Retina (tissue), 1 donor: ENCODE measurements around the gene RCN2.
"Not testable (repeated sequence)": the region's sequence is repeated elsewhere in the genome, so short reads cannot be mapped to it uniquely, and the experiment has no call there.

Source experiments
- DNase-seq: peaks from one replicate; pipeline ENCODE4 v3.0.0-alpha.2; 2016

RCN2 gene, protein sequence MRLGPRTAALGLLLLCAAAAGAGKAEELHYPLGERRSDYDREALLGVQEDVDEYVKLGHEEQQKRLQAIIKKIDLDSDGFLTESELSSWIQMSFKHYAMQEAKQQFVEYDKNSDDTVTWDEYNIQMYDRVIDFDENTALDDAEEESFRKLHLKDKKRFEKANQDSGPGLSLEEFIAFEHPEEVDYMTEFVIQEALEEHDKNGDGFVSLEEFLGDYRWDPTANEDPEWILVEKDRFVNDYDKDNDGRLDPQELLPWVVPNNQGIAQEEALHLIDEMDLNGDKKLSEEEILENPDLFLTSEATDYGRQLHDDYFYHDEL

DNA sequence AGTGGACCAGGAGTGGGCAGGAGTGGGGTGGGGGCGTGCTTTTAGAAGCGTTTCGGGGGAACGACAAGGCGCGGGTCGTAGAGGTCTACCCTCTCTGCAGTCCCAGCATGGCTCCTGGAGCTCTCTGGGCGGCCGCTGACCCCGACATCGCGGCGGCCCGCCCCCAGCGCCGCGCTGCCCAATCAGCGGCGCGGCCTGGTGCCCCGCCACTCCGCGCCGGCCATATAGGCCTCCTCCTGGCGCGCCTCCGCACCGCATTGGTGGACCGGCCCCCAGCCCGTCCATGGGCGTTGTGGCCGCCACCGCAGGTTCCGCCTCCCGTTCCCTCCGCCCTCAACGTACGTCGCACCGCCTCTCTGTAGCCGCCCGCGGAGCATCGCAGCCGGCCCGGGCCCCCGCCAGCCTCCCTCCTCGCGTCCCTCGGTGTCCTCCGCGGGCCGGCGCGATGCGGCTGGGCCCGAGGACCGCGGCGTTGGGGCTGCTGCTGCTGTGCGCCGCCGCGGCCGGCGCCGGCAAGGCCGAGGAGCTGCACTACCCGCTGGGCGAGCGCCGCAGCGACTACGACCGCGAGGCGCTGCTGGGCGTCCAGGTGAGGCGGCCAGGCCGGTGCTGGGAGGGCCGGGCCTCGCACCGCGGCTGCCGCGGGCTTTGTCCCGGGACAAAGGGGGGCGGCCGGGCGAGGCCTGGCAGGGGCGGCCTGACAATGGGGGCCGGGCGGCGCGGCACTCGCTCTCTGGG is at the start of gene RCN2:
Gene RCN2 (plus strand): TSS at position 353 of the 738 bp plus-strand sequence. CDS start 93 bp downstream, at position 446.
- DNase-seq = peak; percentile 94

DNA sequence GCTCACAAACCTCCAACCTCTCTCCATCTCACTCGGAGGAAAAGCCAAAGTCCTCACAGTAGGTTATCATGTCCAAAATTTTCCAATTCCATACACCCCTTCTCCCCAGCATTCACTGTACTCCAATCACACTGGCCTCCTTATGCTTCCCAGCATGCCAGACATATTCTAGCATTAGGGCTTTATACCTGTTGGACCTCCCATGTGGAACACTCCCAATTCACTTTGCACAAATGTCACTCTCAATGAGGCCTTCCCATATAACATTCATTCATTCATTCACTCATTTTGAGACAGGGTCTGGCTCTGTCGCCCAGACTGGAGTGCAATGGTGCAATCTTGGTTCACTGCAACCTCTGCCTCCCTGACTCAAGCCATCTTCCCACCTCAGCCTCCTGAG is 46.3 kb upstream of the RCN2 start:
- DNase-seq = no peak

DNA sequence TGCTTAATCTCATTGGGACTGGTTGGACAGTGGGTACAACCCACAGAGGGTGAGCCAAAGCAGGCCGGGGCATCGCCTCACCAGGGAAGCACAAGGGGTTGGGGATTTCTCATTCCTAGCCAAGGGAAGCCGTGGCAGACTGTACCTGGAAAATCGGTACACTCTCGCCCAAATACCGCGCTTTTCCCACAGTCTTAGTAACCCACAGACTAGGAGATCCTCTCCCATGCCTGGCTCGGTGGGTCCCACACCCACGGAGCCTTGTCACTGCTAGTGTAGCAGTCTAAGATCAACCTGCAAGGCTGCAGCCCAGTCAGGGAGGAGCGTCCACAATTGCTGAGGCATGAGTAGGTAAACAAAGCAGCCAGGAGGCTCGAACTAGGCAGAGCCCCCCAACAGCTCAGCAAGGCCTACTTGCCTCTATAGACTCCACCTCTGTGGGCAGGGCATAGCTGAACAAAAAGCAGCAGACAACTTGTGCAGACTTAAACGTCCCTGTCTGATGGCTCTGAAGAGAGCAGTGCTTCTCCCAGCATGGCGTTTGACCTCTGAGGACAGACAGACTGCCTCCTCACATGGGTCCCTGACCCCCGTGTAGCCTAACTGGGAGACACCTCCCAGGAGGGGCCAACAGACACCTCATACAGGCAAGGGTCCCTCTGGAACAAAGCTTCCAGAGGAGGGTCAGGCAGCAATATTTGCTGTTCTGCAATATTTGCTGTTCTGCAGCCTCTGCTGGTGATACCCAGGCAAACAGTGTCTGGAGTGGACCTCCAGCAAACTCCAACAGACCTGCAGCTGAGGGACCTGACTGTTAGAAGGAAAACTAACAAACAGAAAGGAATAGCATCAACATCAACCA is 44.0 kb upstream of the RCN2 start:
- not testable (repeated sequence) for DNase-seq

DNA sequence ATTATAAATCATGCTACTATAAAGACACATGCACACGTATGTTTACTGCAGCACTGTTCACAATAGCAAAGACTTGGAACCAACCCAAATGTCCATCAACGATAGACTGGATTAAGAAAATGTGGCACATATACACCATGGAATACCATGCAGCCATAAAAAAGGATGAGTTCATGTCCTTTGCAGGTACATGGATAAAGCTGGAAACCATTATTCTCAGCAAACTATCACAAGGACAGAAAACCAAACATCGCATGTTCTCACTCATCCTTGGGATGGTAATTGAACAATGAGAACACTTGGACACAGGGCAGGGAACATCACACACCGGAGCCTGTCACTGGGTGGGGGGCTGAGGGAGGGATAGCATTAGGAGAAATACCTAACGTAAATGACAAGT is 38.7 kb upstream of the RCN2 start:
- not testable (repeated sequence) for DNase-seq

DNA sequence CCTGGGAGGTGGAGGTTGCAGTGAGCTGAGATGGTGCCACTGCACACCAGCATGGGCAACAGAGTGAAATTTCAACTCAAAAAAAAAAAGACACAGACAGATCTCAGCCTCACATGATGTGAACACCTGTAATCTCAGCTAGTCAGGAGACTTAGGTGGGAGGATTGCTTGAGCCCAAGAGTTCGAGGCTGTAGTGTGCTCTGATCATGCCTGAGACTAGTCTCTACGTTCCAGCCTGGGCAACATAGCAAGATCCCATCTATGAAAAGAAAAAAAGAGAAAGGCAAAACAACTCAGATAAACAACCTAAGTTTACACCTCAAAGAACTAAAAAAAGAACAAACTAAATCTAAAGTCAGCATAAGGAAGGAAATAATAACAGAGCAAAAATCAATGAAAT is 37.4 kb upstream of the RCN2 start:
- DNase-seq = no peak

DNA sequence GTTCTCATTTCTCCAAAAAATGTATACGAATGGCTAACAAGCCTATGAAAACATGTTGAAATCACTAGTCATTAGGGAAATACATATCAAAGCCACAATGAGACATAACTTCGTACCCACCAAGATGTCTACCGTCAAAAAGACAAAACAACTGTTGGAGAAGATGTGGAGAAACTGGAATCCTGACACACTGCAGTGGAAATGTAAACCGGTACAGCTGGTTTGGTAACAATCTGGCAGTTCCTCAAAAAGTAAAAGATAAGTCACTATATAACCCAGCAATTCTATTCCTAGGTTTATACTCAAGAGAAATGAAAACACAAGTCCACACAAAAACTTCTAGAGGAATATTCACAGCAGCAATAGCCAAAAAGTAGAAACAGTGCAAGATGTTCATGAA is 33.4 kb upstream of the RCN2 start:
- no peak for DNase-seq

DNA sequence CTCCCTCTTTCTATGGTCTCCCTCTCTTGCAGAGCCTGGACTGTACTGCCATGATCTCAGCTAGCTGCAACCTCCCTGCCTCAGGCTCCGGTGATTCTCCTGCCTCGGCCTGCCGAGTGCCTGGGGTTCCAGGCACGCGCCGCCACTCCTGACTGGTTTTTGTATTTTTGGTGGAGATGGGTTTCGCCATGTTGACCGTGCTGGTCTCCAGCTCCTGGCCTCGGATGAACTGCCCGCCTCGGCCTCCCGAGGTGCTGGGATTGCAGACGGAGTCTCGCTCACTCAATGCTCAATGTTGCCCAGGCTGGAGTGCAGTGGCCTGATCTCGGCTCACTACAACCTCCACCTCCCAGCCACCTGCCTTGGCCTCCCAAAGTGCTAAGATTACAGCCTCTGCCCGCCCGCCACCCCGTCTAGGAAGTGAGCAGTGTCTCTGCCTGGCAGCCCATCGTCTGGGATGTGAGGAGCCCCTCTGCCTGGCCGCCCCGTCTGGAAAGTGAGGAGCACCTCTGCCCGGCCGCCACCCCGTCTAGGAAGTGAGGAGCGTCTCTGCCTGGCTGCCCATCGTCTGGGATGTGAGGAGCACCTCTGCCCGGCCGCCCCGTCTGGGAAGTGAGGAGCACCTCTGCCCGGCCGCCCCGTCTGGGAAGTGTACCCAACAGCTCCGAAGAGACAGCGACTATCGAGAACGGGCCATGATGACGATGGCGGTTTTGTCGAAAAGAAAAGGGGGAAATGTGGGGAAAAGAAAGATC is 32.2 kb upstream of the RCN2 start:
- not testable (repeated sequence) for DNase-seq

DNA sequence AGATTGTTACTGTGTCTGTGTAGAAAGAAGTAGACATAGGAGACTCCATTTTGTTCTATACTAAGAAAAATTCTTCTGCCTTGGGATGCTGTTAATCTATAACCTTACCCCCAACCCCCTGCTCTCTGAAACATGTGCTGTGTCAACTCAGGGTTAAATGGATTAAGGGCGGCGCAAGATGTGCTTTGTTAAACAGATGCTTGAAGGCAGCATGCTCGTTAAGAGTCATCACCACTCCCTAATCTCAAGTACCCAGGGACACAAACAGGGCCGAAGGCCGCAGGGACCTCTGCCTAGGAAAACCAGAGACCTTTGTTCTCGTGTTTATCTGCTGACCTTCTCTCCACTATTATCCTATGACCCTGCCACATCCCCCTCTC is 31.6 kb upstream of the RCN2 start:
- not testable (repeated sequence) for DNase-seq

DNA sequence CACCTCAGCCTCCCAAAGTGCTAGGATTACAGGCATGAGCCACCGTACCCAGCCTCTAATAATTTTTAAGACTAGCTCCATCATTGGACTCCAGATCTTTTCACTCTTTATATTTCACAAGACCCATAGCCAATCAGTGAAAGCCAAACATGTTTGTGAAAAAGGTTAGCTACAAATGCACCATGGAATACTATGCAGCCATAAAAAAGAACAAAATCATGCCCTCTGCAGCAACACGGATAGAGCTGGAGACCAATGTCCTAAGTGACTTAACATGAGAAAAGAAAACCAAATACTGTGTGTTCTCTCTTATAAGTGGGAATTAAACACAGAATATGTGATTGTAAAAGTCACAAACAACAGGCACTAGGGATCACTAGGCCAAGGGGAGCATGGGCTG is 29.6 kb upstream of the RCN2 start:
- no peak for DNase-seq

DNA sequence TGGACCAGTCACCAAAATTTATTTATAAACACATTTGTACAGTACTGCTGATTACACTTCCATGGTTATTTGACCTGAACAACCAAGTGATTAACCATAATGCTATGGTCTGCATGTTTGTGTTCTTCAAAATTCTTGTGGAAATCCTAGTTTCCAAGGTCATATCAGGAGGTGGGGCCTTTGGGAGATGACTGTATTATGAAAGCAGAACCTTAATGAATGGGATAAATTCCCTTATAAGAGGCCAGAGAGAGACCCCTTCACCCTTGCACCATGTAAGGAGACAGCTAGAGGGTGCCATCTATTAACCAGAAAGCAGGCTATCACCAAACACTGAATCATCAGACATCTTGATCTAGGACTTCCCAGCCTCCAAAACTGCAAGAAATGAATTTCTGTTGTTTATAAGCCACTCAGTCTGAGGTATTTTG is 28.3 kb upstream of the RCN2 start:
- DNase-seq = peak; percentile 34

DNA sequence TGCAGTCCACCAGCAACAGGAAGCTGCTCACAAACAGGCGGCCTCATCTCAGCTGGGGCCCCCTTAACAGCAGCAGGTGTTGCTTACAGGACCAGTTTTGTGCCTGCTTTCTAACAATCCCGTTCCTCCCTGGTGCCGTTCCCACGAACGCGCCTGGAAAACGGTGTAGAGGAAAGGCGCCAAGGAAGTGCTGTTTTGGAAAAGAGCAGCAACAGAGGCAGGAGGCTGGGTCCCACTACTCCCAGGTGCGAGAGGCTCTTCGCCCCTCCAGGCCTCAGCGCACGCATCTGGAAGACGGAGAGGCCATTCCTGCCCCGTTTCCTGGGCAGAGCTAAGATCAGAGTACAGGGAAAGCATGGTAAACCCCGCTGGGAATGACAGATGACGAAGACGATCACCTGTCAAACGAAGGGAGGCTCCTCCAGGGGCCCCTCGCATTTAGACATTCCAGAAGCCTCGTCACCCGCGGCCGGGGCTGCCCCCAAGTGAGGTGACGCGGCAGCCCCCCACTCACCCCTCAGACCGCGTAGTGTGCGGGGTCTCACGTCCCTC is 27.0 kb upstream of the RCN2 start:
- DNase-seq = peak; percentile 81

DNA sequence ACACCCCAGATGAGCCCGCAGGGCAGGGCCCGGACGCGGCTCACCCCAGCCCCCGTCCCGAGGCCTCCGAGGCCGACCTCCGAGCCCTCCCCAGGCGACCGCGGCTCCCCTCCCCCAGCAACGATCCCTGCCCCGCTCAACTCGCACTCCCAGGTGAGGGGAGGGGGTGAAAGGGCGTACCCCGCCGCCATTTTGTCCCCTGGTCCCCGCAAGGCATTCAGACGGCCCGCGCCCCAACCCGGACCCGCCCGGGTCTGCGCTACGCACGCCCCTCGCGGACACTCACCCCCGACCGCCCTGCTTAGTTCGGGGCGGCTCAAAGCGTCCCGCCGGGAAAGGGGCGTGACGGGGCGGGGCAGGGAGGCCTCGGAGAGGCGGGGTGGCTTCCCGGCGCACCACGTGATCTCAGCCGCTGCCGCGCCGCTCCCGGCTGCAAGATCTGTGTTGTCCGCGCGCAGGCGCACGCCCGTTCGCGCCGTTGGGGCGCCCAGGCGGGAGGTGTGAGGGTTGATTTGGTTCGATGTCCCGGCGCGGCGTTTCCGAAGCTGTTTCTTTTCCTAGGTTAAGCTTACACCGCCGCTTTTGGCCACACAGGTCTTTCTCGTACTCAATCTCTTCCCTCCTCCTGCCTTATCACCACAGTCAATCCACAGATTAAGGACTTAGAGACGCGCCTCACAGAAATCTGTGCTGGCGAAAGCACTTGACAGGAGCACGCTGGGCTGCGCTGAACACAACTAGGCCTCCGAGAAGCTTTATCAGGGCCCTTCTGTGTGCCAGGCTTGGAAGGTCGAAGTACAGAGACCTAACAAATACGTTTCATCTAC is 26.3 kb upstream of the RCN2 start, which contains the start of gene SCAPER:
Gene SCAPER (minus strand): TSS at position 328 of the 827 bp plus-strand sequence. CDS start 21,523 bp downstream, outside the sequence.
- DNase-seq = peak; percentile 97

DNA sequence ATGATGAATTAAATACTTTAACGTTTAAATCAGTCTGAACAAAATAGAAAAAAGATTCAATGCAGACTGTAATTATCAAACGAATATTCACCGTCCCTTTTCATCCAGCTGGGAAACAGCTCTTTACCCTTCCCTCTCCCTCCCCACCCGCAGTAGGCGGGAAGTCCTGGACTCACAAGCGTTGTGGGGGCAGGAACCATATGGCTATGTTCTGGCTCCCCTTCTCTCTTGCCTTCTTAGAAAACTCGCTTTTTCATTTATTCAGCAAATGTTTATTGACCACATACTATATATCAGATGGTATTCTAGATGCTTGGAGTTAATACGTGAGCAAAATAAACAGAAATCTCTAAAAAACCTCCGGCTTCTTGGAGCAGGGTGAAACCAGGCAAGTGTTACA is 25.7 kb upstream of the RCN2 start:
- no peak for DNase-seq

DNA sequence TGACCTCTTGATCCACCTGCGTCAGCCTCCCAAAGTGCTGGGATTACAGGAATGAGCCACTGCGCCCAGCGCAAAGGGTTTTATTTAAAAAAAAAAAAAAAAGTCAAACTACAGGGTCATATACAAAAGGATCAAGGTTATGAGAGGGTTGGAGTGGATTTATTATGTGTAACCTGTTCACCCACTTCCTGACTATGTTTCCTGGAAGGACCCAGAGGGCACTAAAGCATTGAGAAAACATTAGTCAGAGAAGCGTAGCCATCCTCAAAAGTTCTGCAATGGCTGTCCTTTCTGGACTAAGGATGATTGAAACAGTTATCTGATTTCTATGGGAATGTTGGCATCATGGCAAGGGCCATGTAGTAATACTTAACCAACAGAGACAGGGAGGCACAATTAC is 19.1 kb upstream of the RCN2 start:
- no peak for DNase-seq

DNA sequence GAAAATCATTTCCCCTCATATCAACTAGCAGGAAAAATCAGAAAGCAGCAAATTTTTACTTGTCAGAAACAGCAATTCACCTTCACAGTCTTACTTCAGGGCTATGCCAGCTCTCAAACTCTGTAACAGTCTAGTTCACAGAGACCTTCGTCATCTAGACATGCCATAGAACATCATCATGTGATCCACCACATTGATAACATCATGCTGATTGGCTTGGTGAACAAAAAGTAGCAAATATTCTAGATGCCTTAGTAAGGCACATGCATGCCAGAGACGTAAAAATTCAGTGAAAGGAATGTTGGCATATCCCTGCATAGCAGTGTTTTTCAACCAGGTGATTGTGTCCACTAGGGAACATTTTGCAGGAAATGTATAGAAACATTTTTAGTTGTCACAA is 17.8 kb upstream of the RCN2 start:
- no peak for DNase-seq

DNA sequence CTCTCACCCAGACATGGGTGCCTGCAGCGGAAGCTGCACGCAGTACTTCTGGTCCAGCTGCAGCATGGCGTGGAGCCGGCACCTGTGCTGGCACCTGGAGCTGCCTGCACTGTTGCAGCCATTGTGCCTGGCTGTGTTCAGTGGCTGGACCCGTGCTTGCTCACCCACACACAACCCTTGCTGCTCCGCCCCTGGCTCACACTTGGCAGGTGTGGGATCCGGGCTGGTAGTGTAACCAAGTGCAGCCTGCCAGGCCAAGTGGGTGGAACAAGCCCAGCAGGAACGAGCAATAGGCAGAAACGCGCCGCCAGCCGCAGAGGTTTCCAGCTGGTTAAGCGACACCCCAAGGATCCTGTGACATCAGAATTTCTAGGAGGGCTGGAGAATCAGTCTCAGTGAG is 15.2 kb upstream of the RCN2 start:
- no peak for DNase-seq

DNA sequence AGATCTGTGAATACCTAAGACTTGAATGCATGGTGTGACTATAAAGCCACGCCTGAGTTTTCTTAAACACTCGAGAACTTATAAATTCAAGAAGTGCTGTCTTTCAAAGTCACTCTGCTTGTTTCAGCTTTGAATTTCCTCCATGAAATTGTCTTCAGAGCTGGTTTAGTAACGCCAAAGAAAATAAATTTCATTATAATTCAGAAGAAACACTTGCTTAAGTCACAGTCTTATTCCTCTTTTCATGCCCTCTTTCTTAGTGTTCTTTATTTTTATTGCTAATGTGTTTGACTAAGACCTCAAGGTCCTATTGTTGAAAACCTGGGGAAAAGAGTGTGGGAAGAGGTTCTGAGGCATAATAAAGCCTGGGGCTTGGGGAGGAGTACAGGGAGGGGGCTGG is 3.3 kb upstream of the RCN2 start:
- DNase-seq = no peak

DNA sequence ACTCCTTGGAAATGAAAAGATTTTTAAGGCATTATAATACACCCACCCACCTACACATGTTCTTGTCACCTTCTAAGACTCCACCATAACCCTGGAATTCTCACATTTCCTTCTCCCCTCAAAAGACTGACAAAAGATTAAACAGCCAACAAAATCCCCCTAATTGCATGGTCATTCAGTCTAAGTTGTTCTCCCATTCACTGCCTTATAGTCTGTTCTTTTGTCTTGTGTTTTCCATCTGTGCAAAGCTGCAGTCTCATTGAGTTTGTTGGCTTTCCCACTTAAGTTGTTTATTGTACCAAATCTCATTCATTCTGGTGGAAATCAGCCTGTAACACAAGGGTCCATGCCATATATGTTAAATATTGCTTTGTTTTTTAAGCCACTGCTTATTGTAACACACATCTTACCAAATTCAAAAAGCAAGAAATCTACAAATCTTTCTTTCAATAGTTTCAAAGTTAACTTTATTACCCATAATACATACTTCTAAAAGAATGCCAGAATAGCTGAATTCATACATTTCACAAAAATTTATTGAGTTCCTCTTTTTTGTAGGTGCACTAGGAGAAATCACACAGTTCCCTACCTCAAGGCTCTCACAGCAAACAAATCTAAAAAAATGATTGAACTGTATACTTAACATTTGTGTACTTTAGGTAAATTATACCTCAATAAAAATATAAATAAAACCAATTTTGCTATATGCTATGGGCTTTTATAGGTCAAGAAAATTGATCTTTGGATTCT is 2.4 kb upstream of the RCN2 start:
- DNase-seq = no peak

DNA sequence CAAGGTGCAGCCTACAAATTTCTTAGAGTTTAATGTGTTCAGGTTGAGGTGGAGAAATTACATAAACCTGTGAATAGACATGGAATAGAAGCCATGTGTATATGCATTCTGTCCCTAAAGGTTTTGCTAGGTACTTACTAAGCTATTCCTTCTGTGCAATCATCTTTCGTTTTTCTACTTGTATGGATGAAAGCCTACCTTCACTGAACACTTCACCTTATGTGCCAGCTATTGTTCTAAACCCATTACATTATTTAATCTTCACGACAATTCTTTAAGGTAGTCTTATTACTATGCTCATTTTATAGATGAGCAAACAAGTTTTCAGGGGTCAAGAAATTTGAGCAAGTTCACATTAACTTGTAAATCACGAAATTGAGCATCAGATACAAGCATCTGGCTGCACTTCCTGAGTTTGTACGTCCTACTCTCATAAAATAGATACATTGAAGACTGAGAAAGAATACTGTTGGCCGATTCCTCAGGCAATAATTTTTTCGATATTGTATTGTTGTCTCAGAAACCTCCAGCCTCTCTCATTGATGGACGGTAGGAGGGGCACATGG is 635 bp upstream of the RCN2 start:
- DNase-seq = peak; percentile 11
